OCI-LY7 (cell line): ENCODE data around the gene MOCS3. TPM values are rescaled to one million over a fixed set of nuclear protein-coding genes. Genes with fewer than 3 reads are reported as not detected.

Experiments
- BruUV-seq: library from RNA; stranded (reverse); fragments of 400-500 nt; replicated peaks from 2 replicates; lab custom pipeline; 2021; lab: Mats Ljungman, UMichigan
- CTCF ChIA-PET: fragments of 300-600 bp; sonication (Branson Sonifier 250); formaldehyde crosslinking; loops from one replicate; lab custom pipeline; 2022; ENCODE audit warnings: antibody characterized with exemption; ENCODE audit not compliant: unreplicated experiment; lab: Charles Lee
- POLR2A ChIA-PET: fragments of 300-600 bp; sonication (Branson Sonifier 250); formaldehyde crosslinking; loops from one replicate; lab custom pipeline; 2022; ENCODE audit warnings: antibody characterized with exemption; lab: Charles Lee
- DNase-seq: peaks from one replicate; pipeline ENCODE4 v3.0.0-alpha.2; 2015; ENCODE audit warnings: low spot score
- H2AFZ ChIP-seq: fragments of 200-600 bp; sonication (generic), shearing (Covaris generic); 2 replicates; pipeline ENCODE4 v1.6.1; 2014; ENCODE audit warnings: mild to moderate bottlenecking, antibody characterized with exemption, low read length, moderate library complexity
- H3K27ac ChIP-seq: fragments of 200-600 bp; sonication (generic); 2 replicates; pipeline ENCODE4 v1.5.1; 2014; ENCODE audit warnings: mixed run types, low read depth, mild to moderate bottlenecking, moderate library complexity, low read length, inconsistent platforms; ENCODE audit not compliant: poor library complexity, severe bottlenecking
- H3K36me3 ChIP-seq: fragments of 200-600 bp; sonication (generic); 2 replicates; pipeline ENCODE4 v1.6.1; 2014; ENCODE audit warnings: mild to moderate bottlenecking, antibody characterized with exemption, low read length, moderate library complexity, mixed read lengths; ENCODE audit not compliant: insufficient read depth
- H3K4me1 ChIP-seq: fragments of 200-600 bp; sonication (generic); 2 replicates; pipeline ENCODE4 v1.5.1; 2014; ENCODE audit warnings: mild to moderate bottlenecking, low read length; ENCODE audit not compliant: insufficient read depth, poor library complexity, severe bottlenecking
- H3K4me2 ChIP-seq: fragments of 200-600 bp; sonication (generic); 2 replicates; pipeline ENCODE4 v1.6.1; 2014; ENCODE audit warnings: mild to moderate bottlenecking, low read length
- H3K4me3 ChIP-seq: fragments of 200-600 bp; sonication (generic); 2 replicates; pipeline ENCODE4 v1.5.1; 2014; ENCODE audit warnings: mild to moderate bottlenecking, low read depth, low read length; ENCODE audit not compliant: poor library complexity, severe bottlenecking
- H3K79me2 ChIP-seq: fragments of 200-600 bp; sonication (generic); 2 replicates; pipeline ENCODE4 v1.6.1; 2016; ENCODE audit warnings: low read depth, mild to moderate bottlenecking, low read length, moderate library complexity, mixed read lengths; ENCODE audit not compliant: insufficient read depth
- H3K9me2 ChIP-seq: fragments of 200-600 bp; sonication (generic); 2 replicates; pipeline ENCODE4 v1.6.1; 2016; ENCODE audit warnings: mild to moderate bottlenecking, low read length, mixed read lengths; ENCODE audit not compliant: insufficient read depth
- H3K9me3 ChIP-seq: fragments of 200-600 bp; sonication (generic); 2 replicates; pipeline ENCODE4 v1.6.1; 2014; ENCODE audit warnings: mild to moderate bottlenecking, mixed run types, low read length, mixed read lengths
- H4K20me1 ChIP-seq: fragments of 200-600 bp; sonication (generic); 2 replicates; pipeline ENCODE4 v1.6.1; 2014; ENCODE audit warnings: mild to moderate bottlenecking, antibody characterized with exemption, low read length, moderate library complexity, mixed read lengths; ENCODE audit not compliant: insufficient read depth
- EZH2phosphoT487 ChIP-seq: fragments of 200-600 bp; sonication (generic); IDR thresholded peaks from 2 replicates; pipeline ENCODE4 v1.6.1; 2018; ENCODE audit warnings: low read depth, borderline replicate concordance, mild to moderate bottlenecking, mixed run types, antibody characterized with exemption, low read length, moderate library complexity, mixed read lengths
- intact Hi-C: fragments of 100-400 bp; cut with micrococcal nuclease; formaldehyde crosslinking; loops from one replicate; pipeline ENCODE4 v1.10.0; 2022; ENCODE audit not compliant: unreplicated experiment
- total RNA-seq, 2 experiments: library from RNA; depleted of rRNA in 1 of 2; stranded (reverse); fragments of >200 nt in 1 of 2; shearing (Covaris generic) in 1 of 2; gene quantifications; 2 replicates each; pipeline ENCODE4 v1.2.3, GENCODE V29; 2014 to 2022
- TF ChIP-seq, protein P1 (sequence below): fragments of 200-600 bp; sonication (generic); conservative IDR thresholded peaks from 2 replicates; pipeline ENCODE4 v1.5.1; 2014; ENCODE audit warnings: mild to moderate bottlenecking, antibody characterized with exemption, low read length, moderate library complexity, mixed read lengths

The MOCS3 gene
- total RNA-seq, 2 experiments from 2014 or later, result 5.8 to 7.7 TPM

DNA sequence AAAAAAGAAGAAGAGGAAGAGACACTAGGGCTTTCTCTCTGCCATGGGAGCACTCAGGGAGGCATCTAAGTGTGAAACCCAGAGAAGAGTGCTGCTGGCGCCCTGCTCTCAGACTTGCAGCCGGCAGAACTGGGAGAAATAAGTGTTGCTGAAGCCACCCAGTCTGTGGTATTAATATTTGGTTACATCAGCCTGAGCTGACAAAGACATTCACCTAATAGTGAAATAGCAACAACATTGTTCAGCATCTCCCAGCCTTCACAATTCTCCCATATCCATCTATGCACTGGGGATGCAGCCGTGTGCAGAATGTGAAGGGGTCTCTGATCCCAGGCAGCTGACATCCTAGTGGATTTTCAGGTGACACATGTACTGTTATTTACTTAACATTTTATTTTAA lies 52.3 kb downstream of the MOCS3 start:
- no peak for DNase-seq
- TF ChIP-seq EZH2phosphoT487, result no peak
- TF ChIP-seq, protein P1, sequence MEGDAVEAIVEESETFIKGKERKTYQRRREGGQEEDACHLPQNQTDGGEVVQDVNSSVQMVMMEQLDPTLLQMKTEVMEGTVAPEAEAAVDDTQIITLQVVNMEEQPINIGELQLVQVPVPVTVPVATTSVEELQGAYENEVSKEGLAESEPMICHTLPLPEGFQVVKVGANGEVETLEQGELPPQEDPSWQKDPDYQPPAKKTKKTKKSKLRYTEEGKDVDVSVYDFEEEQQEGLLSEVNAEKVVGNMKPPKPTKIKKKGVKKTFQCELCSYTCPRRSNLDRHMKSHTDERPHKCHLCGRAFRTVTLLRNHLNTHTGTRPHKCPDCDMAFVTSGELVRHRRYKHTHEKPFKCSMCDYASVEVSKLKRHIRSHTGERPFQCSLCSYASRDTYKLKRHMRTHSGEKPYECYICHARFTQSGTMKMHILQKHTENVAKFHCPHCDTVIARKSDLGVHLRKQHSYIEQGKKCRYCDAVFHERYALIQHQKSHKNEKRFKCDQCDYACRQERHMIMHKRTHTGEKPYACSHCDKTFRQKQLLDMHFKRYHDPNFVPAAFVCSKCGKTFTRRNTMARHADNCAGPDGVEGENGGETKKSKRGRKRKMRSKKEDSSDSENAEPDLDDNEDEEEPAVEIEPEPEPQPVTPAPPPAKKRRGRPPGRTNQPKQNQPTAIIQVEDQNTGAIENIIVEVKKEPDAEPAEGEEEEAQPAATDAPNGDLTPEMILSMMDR, result no peak
- POLR2A ChIA-PET, result no interaction called here

DNA sequence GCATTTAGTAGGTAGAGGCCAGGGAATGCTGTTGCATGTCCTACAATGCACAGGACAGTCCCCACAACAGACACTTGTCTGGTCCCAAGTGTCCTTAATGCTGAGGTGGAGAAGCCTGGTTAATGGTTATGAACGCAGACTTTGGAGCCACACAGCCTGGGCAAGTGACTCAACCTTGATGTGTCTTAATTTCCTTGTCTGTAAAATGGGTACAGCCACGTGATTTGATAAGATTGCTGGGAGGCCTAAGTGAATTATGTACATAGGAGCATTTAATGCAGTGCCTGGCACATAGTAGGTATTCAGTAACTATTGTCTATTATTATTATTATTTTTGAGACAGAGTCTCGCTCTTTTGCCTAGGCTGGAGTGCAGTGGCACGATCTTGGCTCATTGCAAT lies 52.9 kb downstream of the MOCS3 start:
- ChIA-PET CTCF (no interaction called here), POLR2A (no interaction called here)
- Histone ChIP-seq H3K79me2 (no peaks in the 10 kb centered on the region), H3K4me1 (no peaks in the 10 kb centered on the region), H3K27ac (no peak overlapping the region), H3K9me2 (no peaks in the 10 kb centered on the region), H3K4me2 (no peak overlapping the region), H3K9me3 (no peaks in the 10 kb centered on the region), H3K36me3 (no peaks in the 10 kb centered on the region), H3K4me3 (no peak overlapping the region), H2AFZ (no peak overlapping the region), H4K20me1 (no peaks in the 10 kb centered on the region)
- DNase-seq, result no peak
- BruUV-seq, result no TSS peak
- intact Hi-C loops, result no loop called here
- no peak for TF ChIP-seq EZH2phosphoT487
- TF ChIP-seq, protein P1, result no peak

More for the DNA sequence above, 52.3 kb downstream of the MOCS3 start:
- H3K9me3 ChIP-seq, result no peaks in the 10 kb centered on the region
- no peaks in the 10 kb centered on the region for H3K36me3 ChIP-seq
- intact Hi-C loops, result no loop called here
- H3K9me2 ChIP-seq, result no peaks in the 10 kb centered on the region
- no peaks in the 10 kb centered on the region for H3K4me1 ChIP-seq
- H3K4me3 ChIP-seq, result no peak overlapping the region
- no peaks in the 10 kb centered on the region for H3K79me2 ChIP-seq
- no peak overlapping the region for H3K27ac ChIP-seq
- H2AFZ ChIP-seq, result no peak overlapping the region
- no peak overlapping the region for H3K4me2 ChIP-seq
- CTCF ChIA-PET, result no interaction called here
- no peaks in the 10 kb centered on the region for H4K20me1 ChIP-seq
- no TSS peak for BruUV-seq

DNA sequence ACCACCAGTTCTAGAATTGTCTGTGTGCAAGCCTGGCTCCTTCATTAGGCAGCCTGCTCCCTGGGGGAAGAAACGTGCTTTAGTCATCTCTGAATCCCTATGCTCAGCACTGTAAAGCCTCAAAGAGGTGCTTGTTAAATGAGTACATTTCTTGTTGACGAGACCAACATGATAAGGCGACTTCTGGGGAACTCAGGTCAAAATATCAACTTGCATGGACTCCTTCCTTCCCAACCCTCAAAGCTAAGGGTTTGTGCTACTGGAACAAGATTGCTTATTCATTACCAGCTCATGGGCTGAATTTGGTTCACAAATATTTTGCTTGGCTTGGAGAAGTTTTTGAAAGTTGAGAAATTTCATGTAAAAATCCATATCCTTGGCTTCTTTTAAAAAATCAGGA lies 53.7 kb downstream of the MOCS3 start:
- ChIA-PET CTCF (no interaction called here), POLR2A (no interaction called here)
- no peak for DNase-seq
- Histone ChIP-seq H3K9me3 (no peaks in the 10 kb centered on the region), H2AFZ (no peak overlapping the region), H3K36me3 (no peaks in the 10 kb centered on the region), H3K79me2 (no peaks in the 10 kb centered on the region), H4K20me1 (no peaks in the 10 kb centered on the region), H3K4me3 (no peak overlapping the region), H3K4me2 (no peak overlapping the region), H3K9me2 (no peaks in the 10 kb centered on the region), H3K27ac (no peak overlapping the region), H3K4me1 (no peaks in the 10 kb centered on the region)
- BruUV-seq, result no TSS peak
- TF ChIP-seq, protein P1, result no peak
- no peak for TF ChIP-seq EZH2phosphoT487
- intact Hi-C loops, result no loop called here

Other genes with a start within 250 kb of the MOCS3 start
- gene PARD6B, start 227.2 kb upstream of the MOCS3 start, total RNA-seq (2014; rRNA removed; shearing (Covaris generic)), result 4.4 and 5.8 TPM in 2 replicates
- gene PARD6B, start 227.2 kb upstream of the MOCS3 start, total RNA-seq (2022), result 5.1 and 6.1 TPM in 2 replicates
- gene BCAS4, start 163.8 kb upstream of the MOCS3 start, total RNA-seq (2014; rRNA removed; shearing (Covaris generic)), result 128 and 181 TPM in 2 replicates
- gene BCAS4, start 163.8 kb upstream of the MOCS3 start, total RNA-seq (2022), result 166 and 173 TPM in 2 replicates
- 51.5 and 58.6 TPM in 2 replicates for gene ADNP, start 27.4 kb upstream of the MOCS3 start, total RNA-seq (2014; rRNA removed; shearing (Covaris generic))
- gene ADNP, start 27.4 kb upstream of the MOCS3 start, total RNA-seq (2022), result 94.9 and 105 TPM in 2 replicates
- 60.2 and 70.1 TPM in 2 replicates for gene DPM1, start 286 bp upstream of the MOCS3 start, total RNA-seq (2014; rRNA removed; shearing (Covaris generic))
- 68.2 and 71.2 TPM in 2 replicates for gene DPM1, start 286 bp upstream of the MOCS3 start, total RNA-seq (2022)
- gene KCNG1, start 64.3 kb downstream of the MOCS3 start, total RNA-seq (2014; rRNA removed; shearing (Covaris generic)), result not detected in 2 replicates
- gene KCNG1, start 64.3 kb downstream of the MOCS3 start, total RNA-seq (2022), result not detected in 2 replicates